ENCODE data around the gene GPR89A. TPM values are rescaled to one million over a fixed set of nuclear protein-coding genes. Genes with fewer than 3 reads are reported as not detected.

Gene GPR89A
- total RNA-seq, 2 experiments from 2014 or later: 22.7 to 24.9 TPM

- ChIA-PET CTCF (interaction anchor here (5.3 kb wide), 1 partner anchor 30 kb away, joined by 26 read pairs; the partner anchor contains the start of gene CD160), POLR2A (no interaction called here)
- intact Hi-C loops (cut with micrococcal nuclease): no loop called here
- peaks cover 23% of the 10 kb centered on the region for H3K4me1 Mint-ChIP-seq (ENCODE audit: low read depth)
- H3K27me3 Mint-ChIP-seq: no peaks in the 10 kb centered on the region
- no peaks in the 10 kb centered on the region for H3K36me3 Mint-ChIP-seq
- no peak overlapping the region for H3K27ac Mint-ChIP-seq
- DNase-seq: peak; percentile 54
- H3K4me3 Mint-ChIP-seq: no peak overlapping the region
- H3K9me3 Mint-ChIP-seq: no peaks in the 10 kb centered on the region
Observed at GRCh38 chr1:145690587-145691558, 83.1 kb downstream of the GPR89A start.

- peaks cover 23% of the 10 kb centered on the region for H3K4me1 Mint-ChIP-seq (ENCODE audit: low read depth)
- H3K36me3 Mint-ChIP-seq: no peaks in the 10 kb centered on the region
- no peak overlapping the region for H3K27ac Mint-ChIP-seq
- no peaks in the 10 kb centered on the region for H3K27me3 Mint-ChIP-seq
- intact Hi-C loops (cut with micrococcal nuclease): no loop called here
- ChIA-PET CTCF (interaction anchor here (5.3 kb wide), 1 partner anchor 28 kb away, joined by 26 read pairs; the partner anchor contains the start of gene CD160), POLR2A (interaction anchor here (0.7 kb wide), 1 partner anchor 37 kb away, joined by 3 read pairs; no protein-coding TSS in a partner anchor)
- H3K9me3 Mint-ChIP-seq: no peaks in the 10 kb centered on the region
- H3K4me3 Mint-ChIP-seq: no peak overlapping the region
- DNase-seq: no peak
Observed at GRCh38 chr1:145692785-145693443, 85.1 kb downstream of the GPR89A start.

- H3K4me1 Mint-ChIP-seq (ENCODE audit: low read depth): no peaks in the 10 kb centered on the region
- CTCF ChIA-PET: interaction anchor here (0.9 kb wide), 1 partner anchor 25 kb away, joined by 3 read pairs; no protein-coding TSS in a partner anchor
- no peak overlapping the region for H3K27ac Mint-ChIP-seq
Observed at GRCh38 chr1:145695821-145696629, 88.2 kb downstream of the GPR89A start.

GRCh38 chr1:145696630-145696960 is 88.8 kb downstream of the GPR89A start:
- CTCF ChIA-PET: interaction anchor here (0.9 kb wide), 1 partner anchor 24 kb away, joined by 3 read pairs; no protein-coding TSS in a partner anchor
- DNase-seq: no peak
- Mint-ChIP-seq H3K36me3 (no peaks in the 10 kb centered on the region), H3K4me1 (ENCODE audit: low read depth) (no peaks in the 10 kb centered on the region), H3K27me3 (no peaks in the 10 kb centered on the region), H3K27ac (no peak overlapping the region), H3K4me3 (no peak overlapping the region), H3K9me3 (no peaks in the 10 kb centered on the region)
- POLR2A ChIA-PET: no interaction called here
- intact Hi-C loops (cut with micrococcal nuclease): no loop called here

More at GRCh38 chr1:145695821-145696629, 88.2 kb downstream of the GPR89A start:
- POLR2A ChIA-PET: no interaction called here
- Mint-ChIP-seq H3K4me3 (no peak overlapping the region), H3K27me3 (no peaks in the 10 kb centered on the region), H3K36me3 (no peaks in the 10 kb centered on the region), H3K9me3 (no peaks in the 10 kb centered on the region)
- DNase-seq: no peak
- intact Hi-C loops (cut with micrococcal nuclease): no loop called here

DNA sequence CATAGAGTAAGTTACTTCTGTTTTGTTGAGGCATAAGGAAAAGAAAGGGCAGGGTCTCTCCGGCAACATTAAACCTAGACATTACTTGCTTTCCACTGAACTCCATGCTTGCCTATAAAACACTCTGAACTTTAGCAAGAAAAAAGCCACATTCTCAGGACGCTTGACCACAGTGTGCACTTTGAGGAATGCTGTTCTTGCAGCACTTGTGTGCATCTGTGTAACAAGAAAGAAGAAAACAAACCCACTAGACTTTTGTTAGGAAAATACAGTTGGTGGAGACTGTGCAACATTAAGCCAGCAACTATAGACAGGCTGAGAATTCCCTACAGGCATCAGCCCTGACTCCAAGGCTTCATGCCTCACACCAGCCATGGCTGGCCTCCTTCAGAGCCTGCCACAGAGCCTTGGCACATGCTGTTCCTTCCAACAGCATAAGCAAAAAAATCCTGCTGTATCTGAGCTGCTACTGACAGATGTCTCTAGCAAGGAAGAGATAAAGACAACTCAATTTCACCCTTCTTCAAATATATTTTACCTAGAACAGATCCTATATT is 93.6 kb downstream of the GPR89A start:
- ChIA-PET CTCF (no interaction called here), POLR2A (no interaction called here)
- Mint-ChIP-seq H3K9me3 (no peaks in the 10 kb centered on the region), H3K4me1 (ENCODE audit: low read depth) (no peaks in the 10 kb centered on the region), H3K4me3 (no peak overlapping the region), H3K36me3 (no peaks in the 10 kb centered on the region), H3K27me3 (no peaks in the 10 kb centered on the region), H3K27ac (no peak overlapping the region)
- no peak for DNase-seq
- intact Hi-C loops (cut with micrococcal nuclease): no loop called here

DNA sequence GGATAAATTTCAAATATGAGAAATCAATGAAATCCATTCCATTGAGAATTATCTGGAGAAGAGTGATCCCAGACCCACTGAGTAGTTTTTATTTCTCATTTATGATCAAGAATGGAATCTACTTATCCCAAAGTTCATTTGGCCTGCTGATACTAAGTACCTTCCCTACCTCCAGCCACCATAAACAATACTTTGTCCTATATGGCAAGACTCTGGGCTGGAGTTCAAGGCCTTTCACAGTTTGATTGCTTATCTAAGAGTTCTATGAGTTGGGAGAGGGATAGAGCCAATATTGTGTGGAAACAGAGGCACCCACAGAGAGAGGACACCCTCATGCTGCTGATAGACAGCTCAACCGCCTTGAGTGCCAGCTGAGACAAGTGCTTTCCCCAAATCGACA is 94.3 kb downstream of the GPR89A start:
- intact Hi-C loops (cut with micrococcal nuclease): no loop called here
- DNase-seq: no peak
- Mint-ChIP-seq H3K9me3 (no peaks in the 10 kb centered on the region), H3K4me1 (ENCODE audit: low read depth) (no peaks in the 10 kb centered on the region), H3K27ac (no peak overlapping the region), H3K4me3 (no peak overlapping the region), H3K27me3 (no peaks in the 10 kb centered on the region), H3K36me3 (no peaks in the 10 kb centered on the region)
- ChIA-PET CTCF (no interaction called here), POLR2A (no interaction called here)

GRCh38 chr1:145702826-145703225 is 95.0 kb downstream of the GPR89A start:
- Mint-ChIP-seq H3K4me1 (ENCODE audit: low read depth) (no peaks in the 10 kb centered on the region), H3K4me3 (no peak overlapping the region), H3K36me3 (no peaks in the 10 kb centered on the region), H3K27me3 (no peaks in the 10 kb centered on the region), H3K9me3 (no peaks in the 10 kb centered on the region), H3K27ac (no peak overlapping the region)
- DNase-seq: no peak
- intact Hi-C loops (cut with micrococcal nuclease): no loop called here
- ChIA-PET POLR2A (interaction anchor here (0.7 kb wide), 1 partner anchor 18 kb away, joined by 3 read pairs; no protein-coding TSS in a partner anchor), CTCF (interaction anchor here (1.3 kb wide), 1 partner anchor 17 kb away, joined by 3 read pairs; no protein-coding TSS in a partner anchor)

DNA sequence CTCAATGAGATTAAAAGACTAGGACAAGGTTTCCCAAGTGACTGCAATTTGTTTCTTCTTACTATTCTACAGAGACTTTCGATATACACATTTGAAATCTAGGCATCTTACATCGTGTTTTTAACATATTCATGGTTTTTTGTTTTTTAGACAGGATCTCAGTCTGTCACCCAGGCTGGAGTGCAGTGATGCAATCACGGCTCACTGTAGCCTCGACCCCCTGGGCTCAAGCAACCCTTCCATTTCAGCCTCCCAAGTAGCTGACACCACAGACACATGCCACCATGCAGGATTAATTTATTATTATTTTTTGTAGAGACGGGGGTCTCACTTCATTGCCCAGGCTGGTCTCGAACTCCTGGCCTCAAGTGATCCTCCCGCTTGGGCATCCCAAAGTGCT is 97.8 kb downstream of the GPR89A start:
- Mint-ChIP-seq H3K9me3 (no peaks in the 10 kb centered on the region), H3K36me3 (no peaks in the 10 kb centered on the region), H3K27me3 (no peaks in the 10 kb centered on the region), H3K4me3 (no peak overlapping the region), H3K27ac (no peak overlapping the region), H3K4me1 (ENCODE audit: low read depth) (no peaks in the 10 kb centered on the region)
- ChIA-PET CTCF (no interaction called here), POLR2A (no interaction called here)
- intact Hi-C loops (cut with micrococcal nuclease): no loop called here
- no peak for DNase-seq

DNA sequence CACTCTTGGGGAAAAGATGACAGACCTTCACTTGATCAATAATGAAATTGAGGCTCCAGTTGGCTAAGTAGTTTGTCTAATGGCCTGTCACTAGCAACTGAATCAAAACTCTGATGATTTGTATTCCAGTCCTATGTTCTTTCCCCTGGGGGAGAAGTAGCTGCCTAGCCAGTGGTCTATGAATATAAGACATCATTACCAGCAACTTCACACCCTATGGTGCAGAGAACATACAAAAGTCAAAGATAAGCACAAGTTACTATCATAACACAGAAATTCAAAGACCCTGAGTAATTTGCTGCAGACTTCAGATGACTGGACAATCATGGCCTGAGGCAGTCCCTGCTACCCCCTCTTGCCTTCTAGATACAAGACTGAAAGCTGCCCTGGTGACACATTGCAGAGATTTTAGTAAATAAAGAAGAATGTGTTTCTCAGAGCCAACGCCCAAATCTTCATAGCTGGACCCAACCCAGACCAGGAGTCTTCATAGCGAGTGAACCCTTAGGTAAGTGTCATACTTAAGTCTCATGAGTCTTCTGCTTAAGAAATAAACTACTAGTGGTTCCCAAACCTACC is 98.4 kb downstream of the GPR89A start:
- intact Hi-C loops (cut with micrococcal nuclease): no loop called here
- no peak overlapping the region for H3K4me3 Mint-ChIP-seq
- DNase-seq: no peak
- no peaks in the 10 kb centered on the region for H3K9me3 Mint-ChIP-seq
- ChIA-PET POLR2A (no interaction called here), CTCF (no interaction called here)
- no peaks in the 10 kb centered on the region for H3K4me1 Mint-ChIP-seq (ENCODE audit: low read depth)
- H3K27me3 Mint-ChIP-seq: no peaks in the 10 kb centered on the region
- H3K36me3 Mint-ChIP-seq: no peaks in the 10 kb centered on the region
- no peak overlapping the region for H3K27ac Mint-ChIP-seq

GRCh38 chr1:145707183-145707867 is 99.5 kb downstream of the GPR89A start, which contains the start of gene PDZK1:
Gene PDZK1, minus strand, starts transcription at chr1:145707368. Its CDS starts 19,347 bp downstream, at chr1:145688021.
- H3K4me3 Mint-ChIP-seq: no peak within 1 kb of the TSS
- H3K27ac Mint-ChIP-seq: no peak within 1 kb of the TSS

GRCh38 chr1:145708063-145708462 is 100.3 kb downstream of the GPR89A start:
- no peaks in the 10 kb centered on the region for H3K4me1 Mint-ChIP-seq (ENCODE audit: low read depth)
- no peaks in the 10 kb centered on the region for H3K9me3 Mint-ChIP-seq
- H3K27ac Mint-ChIP-seq: no peak overlapping the region
- CTCF ChIA-PET: no interaction called here
- POLR2A ChIA-PET: no interaction called here
- intact Hi-C loops (cut with micrococcal nuclease): no loop called here
- no peaks in the 10 kb centered on the region for H3K36me3 Mint-ChIP-seq
- H3K27me3 Mint-ChIP-seq: no peaks in the 10 kb centered on the region
- H3K4me3 Mint-ChIP-seq: no peak overlapping the region
- DNase-seq: no peak

More at GRCh38 chr1:145707183-145707867, 99.5 kb downstream of the GPR89A start, which contains the start of gene PDZK1:
- no peaks in the 10 kb centered on the region for H3K36me3 Mint-ChIP-seq
- intact Hi-C loops (cut with micrococcal nuclease): no loop called here
- DNase-seq: no peak
- no peaks in the 10 kb centered on the region for H3K27me3 Mint-ChIP-seq
- ChIA-PET CTCF (no interaction called here), POLR2A (no interaction called here)
- H3K9me3 Mint-ChIP-seq: no peaks in the 10 kb centered on the region
- H3K4me1 Mint-ChIP-seq (ENCODE audit: low read depth): no peaks in the 10 kb centered on the region
